ENCODE results near the gene MRM2.

Gene MRM2

DNA sequence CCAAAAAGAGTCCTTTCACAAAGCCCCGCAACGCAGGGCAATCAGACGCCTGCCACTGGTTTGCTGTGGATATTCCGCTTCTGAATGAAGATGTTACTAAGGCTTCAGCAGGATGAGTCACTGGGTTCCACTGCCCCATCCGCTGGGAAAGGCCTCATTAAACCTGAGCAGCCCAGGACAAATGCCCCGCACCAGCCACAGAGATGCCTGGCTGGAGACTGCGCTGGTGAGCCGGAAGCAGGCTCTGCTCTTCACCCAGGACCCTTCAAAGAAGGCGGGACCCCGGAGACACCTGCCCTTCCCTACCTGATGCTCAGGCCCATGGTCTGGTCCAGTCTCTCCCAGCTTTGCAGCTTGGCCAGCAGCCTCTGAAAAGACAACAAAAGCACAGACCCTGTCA lies 29.1 kb downstream of the MRM2 start:
- H3K9me3 Mint-ChIP-seq: no peaks in the 10 kb centered on the region
- H3K4me1 Mint-ChIP-seq: peaks cover 40% of the 10 kb centered on the region
- DNase-seq (ENCODE audit: low spot score in 2 of 2): no peak
- H3K4me3 Mint-ChIP-seq: no peak overlapping the region
- H3K36me3 Mint-ChIP-seq: peaks cover 68% of the 10 kb centered on the region
- no peak overlapping the region for H3K27ac Mint-ChIP-seq
- ATAC-seq: no peak

DNA sequence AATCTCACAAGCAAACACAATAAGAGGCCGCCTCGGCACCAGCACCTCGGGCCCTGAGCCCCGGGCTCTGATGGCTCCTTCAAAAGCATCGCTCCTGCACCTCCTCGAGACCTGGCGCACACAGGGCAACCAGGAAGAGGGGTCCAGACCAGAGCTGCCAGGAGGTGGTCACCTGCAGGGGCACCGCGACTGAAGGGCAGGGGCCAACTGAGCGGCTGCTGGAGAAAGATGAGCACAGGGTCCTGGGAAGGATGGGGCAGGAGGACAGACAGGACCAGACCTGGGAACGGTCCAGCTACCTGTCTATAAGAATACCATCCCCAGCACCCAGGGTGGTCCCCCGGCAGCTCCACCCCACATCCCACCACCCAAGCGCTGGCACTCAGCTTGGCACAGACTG lies 30.1 kb downstream of the MRM2 start:
- Mint-ChIP-seq H3K27ac (no peak overlapping the region), H3K4me3 (no peak overlapping the region), H3K36me3 (peaks cover 66% of the 10 kb centered on the region), H3K4me1 (peaks cover 40% of the 10 kb centered on the region), H3K9me3 (no peaks in the 10 kb centered on the region)
- no peak for DNase-seq (ENCODE audit: low spot score in 2 of 2)
- no peak for ATAC-seq

DNA sequence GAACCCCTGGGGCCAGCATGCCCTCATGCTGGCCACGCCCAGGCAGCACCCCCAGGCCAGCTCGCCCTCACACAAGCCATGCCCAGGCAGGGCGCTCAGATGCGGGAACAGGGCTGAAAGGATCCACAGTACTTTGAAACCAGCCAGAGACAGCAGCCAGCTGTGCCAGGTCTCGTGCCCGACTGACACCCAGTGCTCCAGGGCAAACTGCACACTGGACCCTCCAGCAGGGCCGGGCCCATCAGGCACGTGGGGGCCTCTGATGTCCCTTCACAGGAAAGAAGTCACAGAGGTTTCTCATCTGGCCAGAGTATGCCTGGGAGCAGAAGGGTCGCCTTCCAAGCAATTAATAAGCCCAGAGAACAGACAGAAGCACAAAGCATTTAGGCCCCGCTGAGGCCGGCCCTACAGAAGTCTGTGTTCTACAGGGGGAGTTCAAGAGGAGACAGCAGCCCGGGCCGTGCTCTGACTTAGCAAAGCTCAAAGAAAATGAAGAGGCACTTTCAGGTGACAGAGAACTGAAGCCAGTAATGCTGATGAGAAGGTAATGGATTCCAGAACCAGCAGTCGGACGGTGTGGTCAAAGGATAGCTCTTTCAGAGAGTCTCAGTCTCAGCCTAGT lies 30.6 kb downstream of the MRM2 start:
- no peak for ATAC-seq
- H3K36me3 Mint-ChIP-seq: peaks cover 63% of the 10 kb centered on the region
- H3K27ac Mint-ChIP-seq: no peak overlapping the region
- H3K9me3 Mint-ChIP-seq: no peaks in the 10 kb centered on the region
- DNase-seq (ENCODE audit: low spot score in 2 of 2): no peak
- no peak overlapping the region for H3K4me3 Mint-ChIP-seq
- H3K4me1 Mint-ChIP-seq: peaks cover 40% of the 10 kb centered on the region

DNA sequence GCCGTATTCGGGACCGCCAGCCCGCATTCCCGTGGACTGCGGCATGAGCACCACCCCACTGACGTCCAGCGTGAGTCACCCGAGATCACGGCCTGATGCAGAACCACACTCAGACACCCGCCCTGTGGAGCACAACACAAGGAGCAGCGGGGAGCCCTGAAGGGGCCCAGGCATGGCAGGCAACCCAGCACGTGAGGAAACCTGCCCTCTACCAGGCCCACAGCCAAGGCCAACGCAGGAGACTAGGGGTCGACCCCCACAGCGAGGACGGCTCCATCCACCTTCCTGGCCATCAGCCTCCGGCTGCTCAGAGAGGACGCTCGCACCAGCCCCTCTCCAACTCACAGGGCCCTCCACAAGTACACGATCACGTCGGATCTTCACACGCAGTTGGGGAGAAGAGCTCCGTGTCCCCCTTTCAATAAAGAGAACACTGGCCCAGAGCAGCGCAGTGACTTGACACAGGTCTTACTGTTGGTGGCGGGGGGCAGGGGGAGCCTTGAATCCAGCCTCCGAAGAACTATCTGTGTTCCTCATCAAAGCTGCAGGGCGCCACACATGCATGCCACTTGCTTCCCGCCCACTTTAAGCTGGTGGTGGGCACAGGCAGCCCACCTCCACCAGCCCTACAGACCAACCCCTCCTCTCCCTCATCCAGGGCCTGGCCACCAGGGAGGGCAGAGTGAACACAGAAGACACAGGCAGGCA lies 31.3 kb downstream of the MRM2 start:
- H3K27ac Mint-ChIP-seq: no peak overlapping the region
- peaks cover 59% of the 10 kb centered on the region for H3K36me3 Mint-ChIP-seq
- DNase-seq (ENCODE audit: low spot score in 2 of 2) (no peak), ATAC-seq (no peak)
- H3K4me1 Mint-ChIP-seq: peaks cover 33% of the 10 kb centered on the region
- H3K4me3 Mint-ChIP-seq: no peak overlapping the region
- H3K9me3 Mint-ChIP-seq: no peaks in the 10 kb centered on the region

DNA sequence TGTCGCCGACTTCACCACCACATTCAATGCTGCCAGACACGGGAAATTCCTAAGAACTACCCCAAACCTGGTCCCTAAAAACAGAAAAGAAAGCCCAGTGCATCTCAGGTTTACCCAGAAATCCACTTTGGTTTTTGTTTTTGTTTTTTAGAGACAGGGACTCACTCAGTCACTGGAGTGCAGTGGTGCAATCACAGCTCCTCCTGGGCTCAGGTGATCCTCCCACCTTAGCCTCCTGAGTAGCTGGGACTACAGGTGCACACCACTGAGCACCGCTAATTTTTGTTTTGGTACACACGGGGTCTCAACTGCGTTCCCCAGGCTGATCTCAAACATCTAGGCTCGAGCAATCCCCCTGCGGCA lies 32.1 kb downstream of the MRM2 start:
- Mint-ChIP-seq H3K4me3 (no peak overlapping the region), H3K9me3 (no peaks in the 10 kb centered on the region), H3K36me3 (peaks cover 59% of the 10 kb centered on the region), H3K4me1 (peaks cover 28% of the 10 kb centered on the region), H3K27ac (peak overlapping the region; percentile 57)
- ATAC-seq (no peak), DNase-seq (ENCODE audit: low spot score in 2 of 2) (no peak)

DNA sequence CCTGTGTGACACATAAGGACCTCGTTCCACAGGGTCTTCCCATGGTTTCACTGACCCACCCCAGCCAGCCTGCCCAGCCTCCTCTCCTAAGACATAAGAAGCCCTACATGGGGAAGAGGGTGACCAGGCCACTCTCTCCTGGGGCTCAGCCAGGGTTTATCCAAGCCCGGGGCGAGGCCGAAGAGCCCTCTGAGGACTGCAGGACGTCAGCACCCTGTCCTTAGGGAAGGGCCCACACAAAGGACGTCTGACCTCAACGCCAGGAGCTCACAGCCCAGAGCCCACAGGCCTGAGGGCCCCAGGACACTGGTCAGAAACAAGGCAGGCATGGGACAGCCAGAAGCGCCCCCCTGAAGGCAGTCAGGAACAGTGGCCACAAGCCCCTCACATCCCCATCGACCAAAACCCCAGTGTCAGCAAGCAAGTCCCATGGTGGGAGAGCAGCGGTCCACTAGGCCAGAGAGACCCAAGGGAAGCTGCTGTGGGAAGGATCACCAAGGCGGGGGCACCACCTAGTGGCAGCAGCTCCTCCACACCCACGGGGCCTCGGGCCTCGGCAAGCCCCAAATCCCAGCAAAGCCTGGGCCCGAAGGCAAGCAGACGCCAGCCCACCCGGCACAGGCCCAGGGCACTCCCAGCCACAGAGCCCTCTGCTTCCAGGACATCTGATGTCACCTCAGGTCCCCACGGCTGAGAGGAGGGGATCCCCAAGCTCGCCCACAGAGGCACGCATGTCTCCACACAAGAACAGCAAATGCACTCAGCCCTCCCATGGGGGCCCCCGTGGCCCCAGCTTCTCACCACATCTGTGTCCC lies 32.7 kb downstream of the MRM2 start:
- peak; percentile 55 for ATAC-seq
- peaks cover 58% of the 10 kb centered on the region for H3K36me3 Mint-ChIP-seq
- peak overlapping the region; percentile 57 for H3K27ac Mint-ChIP-seq
- no peak overlapping the region for H3K4me3 Mint-ChIP-seq
- peaks cover 22% of the 10 kb centered on the region for H3K4me1 Mint-ChIP-seq
- H3K9me3 Mint-ChIP-seq: no peaks in the 10 kb centered on the region
- DNase-seq (ENCODE audit: low spot score in 2 of 2): peak; percentile 25 to 65

DNA sequence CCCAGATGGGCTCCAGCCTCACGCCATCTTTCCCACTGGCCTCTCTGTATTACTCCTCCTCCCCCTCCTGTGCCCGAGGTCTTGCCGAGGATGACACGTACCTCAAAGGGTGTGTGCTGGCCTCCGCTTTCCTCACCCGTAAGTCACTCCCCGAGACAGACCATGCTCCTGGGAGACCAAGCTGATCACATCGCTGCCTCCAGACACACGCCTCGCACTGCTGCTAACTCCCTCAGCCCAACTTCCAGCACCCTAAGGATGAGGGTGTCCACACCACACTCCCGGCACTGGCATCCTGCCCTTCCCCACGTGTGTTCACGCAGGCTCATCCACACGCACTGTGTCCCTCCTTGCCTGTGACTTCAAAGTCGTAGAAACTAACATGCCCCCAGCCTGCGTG lies 33.3 kb downstream of the MRM2 start:
- DNase-seq (ENCODE audit: low spot score in 2 of 2) (no peak), ATAC-seq (no peak)
- Mint-ChIP-seq H3K4me3 (no peak overlapping the region), H3K4me1 (peaks cover 15% of the 10 kb centered on the region), H3K9me3 (no peaks in the 10 kb centered on the region), H3K36me3 (peaks cover 52% of the 10 kb centered on the region), H3K27ac (peak overlapping the region; percentile 57)

DNA sequence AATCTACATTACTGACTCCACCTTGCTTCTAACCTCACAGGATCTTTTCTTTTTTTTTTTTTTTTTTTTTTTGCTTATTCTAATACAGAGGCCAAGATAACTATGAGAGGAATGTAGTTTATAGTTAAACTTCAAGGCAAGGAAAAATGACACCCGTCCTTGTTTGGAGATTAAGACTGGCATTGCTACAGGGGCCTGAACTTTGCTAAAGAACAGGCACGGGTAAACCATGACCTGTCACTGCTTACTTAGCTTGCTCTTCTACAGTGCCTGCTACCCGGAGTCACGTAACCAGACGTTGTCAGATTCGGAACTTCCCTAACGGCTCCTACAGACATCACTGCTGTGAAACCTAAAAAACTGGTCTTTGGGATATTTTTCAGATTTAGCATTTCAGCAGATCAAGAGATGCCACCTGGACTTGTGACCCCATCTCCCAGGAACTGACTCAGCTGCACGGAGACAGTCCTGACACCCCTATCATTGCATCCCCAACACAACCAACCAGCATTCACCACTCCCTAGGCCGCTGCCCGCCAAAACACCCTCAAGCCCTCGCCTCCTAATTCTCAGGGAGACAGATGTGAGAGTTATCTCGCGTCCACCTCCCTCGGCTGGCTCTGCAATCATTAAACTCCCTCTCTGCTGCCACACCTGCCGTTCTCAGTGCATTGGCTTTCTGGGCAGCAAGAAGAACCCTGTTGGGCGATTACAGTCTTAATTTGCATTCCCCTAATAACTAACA lies 36.8 kb downstream of the MRM2 start:
- peak overlapping the region; percentile 14 for H3K27ac Mint-ChIP-seq
- H3K4me1 Mint-ChIP-seq: peaks cover 9% of the 10 kb centered on the region
- no peak overlapping the region for H3K4me3 Mint-ChIP-seq
- no peak for DNase-seq (ENCODE audit: low spot score in 2 of 2)
- no peak for ATAC-seq
- peaks cover 35% of the 10 kb centered on the region for H3K36me3 Mint-ChIP-seq
- no peaks in the 10 kb centered on the region for H3K9me3 Mint-ChIP-seq

DNA sequence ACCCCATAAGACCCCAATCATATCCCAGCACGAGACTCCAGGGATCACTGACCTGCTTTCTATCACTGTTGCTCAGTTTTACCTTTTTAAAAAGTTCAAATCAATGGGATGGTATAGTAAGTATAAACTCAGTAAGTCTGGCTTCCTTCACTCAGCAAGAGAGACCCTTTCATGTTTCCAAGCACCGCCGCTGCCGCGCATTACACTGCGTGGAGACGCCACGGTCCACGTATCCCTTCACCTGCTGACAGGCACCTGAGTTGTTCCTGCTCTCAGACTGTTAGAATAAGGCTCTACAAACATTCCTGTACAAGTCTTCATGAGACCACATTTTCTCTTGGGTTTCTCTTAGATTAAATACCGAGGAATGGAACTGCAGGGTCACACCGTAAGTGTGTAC lies 37.6 kb downstream of the MRM2 start:
- H3K36me3 Mint-ChIP-seq: peaks cover 35% of the 10 kb centered on the region
- ATAC-seq (no peak), DNase-seq (ENCODE audit: low spot score in 2 of 2) (no peak)
- no peaks in the 10 kb centered on the region for H3K9me3 Mint-ChIP-seq
- H3K4me1 Mint-ChIP-seq: peaks cover 9% of the 10 kb centered on the region
- H3K27ac Mint-ChIP-seq: no peak overlapping the region
- no peak overlapping the region for H3K4me3 Mint-ChIP-seq

DNA sequence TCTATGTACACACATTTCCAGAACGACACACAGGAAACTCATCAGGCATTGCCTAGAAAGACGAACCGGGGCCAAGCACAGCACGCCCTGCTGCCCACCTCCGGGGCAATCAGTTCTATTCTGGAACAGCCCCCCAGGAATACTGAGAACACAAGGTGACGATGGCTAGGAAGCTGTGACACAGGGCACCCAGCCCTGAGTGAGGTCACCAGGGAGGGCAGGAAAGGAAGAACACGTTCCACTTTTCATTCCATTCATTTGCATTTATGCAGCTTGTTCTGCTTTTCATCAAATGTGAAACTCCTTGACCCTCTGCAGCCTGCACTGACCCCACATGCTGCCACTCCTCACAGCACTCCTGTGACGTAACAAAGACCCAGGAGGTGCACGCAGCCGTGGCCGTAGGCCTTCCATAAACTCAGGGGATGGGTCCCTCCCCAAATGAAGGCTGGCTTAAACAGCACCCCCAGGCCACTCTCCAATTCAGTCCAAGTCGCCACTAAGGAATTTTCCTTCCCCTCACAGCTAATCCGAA lies 38.2 kb downstream of the MRM2 start:
- no peak for ATAC-seq
- Mint-ChIP-seq H3K4me3 (no peak overlapping the region), H3K27ac (no peak overlapping the region)

DNA sequence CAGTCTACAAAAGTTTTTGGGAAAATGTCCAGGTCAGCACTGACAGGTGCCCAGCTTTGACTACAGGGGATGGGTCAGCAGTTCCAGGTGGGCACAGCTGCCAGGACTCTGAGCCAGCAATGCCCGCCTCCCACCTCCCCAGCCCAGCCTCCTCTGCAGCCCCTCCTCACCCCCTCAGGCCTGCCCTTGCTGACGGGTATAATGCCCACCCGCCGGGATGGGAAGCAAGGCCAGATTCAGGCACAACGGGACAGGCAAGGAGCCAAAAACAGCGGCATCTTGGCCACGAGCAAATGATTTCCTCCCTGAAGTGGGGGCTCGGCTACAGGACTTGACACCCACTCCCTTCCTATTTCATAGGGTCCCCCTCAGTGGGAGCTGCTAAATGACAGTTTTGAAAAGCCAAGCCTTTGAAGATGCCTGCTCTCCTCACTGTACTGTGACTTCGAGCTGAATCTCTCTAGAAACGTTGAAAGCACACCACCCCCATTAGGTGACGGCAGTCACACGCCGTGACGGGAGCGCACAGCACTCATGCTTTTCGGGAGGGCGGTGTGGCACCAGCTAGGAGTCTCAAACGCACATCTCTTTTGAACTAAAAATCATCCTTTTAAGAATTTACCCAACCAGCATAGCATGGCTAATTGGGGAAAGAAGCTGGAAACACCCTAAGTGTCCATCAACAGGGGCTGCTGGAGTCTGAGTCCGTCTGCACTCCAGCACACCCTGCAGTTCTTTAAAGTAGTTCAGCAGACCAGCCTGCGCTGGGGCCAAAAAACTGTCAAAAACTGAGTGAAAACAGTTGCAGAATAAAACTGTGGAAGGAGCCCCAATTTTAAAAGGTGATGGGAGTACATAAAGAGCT lies 38.9 kb downstream of the MRM2 start:
- no peak for DNase-seq (ENCODE audit: low spot score in 2 of 2)
- ATAC-seq: no peak
- H3K27ac Mint-ChIP-seq: no peak overlapping the region
- H3K9me3 Mint-ChIP-seq: no peaks in the 10 kb centered on the region
- H3K36me3 Mint-ChIP-seq: peaks cover 25% of the 10 kb centered on the region
- no peaks in the 10 kb centered on the region for H3K4me1 Mint-ChIP-seq
- no peak overlapping the region for H3K4me3 Mint-ChIP-seq

More for the DNA sequence above, 38.2 kb downstream of the MRM2 start:
- no peaks in the 10 kb centered on the region for H3K9me3 Mint-ChIP-seq
- no peak for DNase-seq (ENCODE audit: low spot score in 2 of 2)
- H3K36me3 Mint-ChIP-seq: peaks cover 30% of the 10 kb centered on the region
- peaks cover 4% of the 10 kb centered on the region for H3K4me1 Mint-ChIP-seq

DNA sequence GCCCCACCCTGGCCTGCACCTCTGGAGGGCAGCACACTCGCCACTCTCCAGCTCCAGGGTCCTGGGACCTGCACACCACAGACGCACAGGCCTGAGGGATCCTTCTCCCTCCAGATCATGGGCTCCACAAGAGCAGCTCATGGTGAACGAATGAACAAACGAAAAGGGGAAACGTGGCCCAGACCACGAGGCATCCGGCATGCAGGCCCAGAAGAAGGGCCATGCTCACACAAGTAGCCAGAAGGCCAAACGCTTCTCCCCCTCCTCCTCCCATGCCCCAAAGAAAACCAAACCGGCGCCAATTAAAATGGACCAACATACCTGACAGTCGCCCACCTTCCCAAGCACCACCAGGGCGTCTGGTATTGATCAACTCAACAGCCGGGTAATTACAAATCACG lies 39.6 kb downstream of the MRM2 start:
- no peak for ATAC-seq
- H3K9me3 Mint-ChIP-seq: no peaks in the 10 kb centered on the region
- peaks cover 21% of the 10 kb centered on the region for H3K36me3 Mint-ChIP-seq
- DNase-seq (ENCODE audit: low spot score in 2 of 2): no peak
- H3K4me3 Mint-ChIP-seq: no peak overlapping the region
- no peak overlapping the region for H3K27ac Mint-ChIP-seq
- H3K4me1 Mint-ChIP-seq: peaks cover 3% of the 10 kb centered on the region

DNA sequence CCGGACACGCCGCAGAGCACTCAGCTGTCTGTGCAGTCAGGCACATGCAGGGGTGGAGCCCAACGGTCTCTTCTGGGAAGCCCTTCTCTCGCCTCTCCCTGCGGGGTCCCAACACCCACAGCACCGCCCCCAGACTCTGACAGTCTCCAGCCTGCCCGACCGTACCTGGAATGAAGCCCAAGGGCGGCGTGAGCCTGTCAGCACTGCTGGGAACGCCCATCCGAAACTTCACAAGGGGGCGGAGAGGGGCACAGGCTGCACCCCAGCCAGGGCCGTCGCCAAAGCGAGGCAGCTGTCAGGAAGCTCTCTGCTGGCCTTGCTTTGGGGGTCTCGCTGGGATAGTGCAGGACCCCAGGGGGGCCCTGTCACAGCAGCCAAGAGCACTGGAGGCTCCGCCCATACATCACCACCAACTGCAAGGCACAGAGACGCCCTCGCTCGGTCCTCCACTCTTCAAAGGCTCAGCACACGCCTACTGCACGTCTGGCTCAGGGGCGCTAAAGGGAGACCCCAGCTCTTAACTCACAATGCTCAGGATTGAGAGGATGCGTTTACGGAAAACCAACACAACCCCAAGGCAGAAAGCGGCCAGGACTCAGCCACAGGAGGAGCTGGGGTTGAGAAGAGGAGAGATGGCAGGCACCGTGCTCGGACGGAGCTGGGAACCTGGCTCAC lies 40.2 kb downstream of the MRM2 start:
- Mint-ChIP-seq H3K36me3 (peaks cover 16% of the 10 kb centered on the region), H3K9me3 (no peaks in the 10 kb centered on the region), H3K4me3 (no peak overlapping the region), H3K27ac (no peak overlapping the region), H3K4me1 (peaks cover 8% of the 10 kb centered on the region)
- ATAC-seq (no peak), DNase-seq (ENCODE audit: low spot score in 2 of 2) (no peak)

DNA sequence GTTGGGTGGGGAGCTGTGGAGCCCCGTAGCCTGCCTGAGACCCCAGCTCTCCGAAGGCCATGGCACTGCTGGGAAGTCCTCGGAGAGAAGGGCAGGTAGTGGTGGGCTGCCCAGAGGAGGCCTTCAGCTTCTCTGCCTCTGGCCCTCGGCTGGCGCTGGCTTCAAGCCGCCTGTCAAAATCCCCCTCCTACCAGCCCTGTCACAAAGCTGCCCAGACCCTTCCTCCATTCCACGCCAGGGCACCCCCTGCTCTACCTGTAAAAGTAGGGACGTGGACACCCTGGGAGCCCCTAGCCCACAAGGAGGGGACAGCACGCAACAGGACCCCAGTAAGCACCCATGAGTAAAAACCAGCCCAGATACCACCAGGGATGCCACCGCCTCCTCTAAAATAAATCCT lies 40.9 kb downstream of the MRM2 start:
- Mint-ChIP-seq H3K4me1 (peaks cover 9% of the 10 kb centered on the region), H3K27ac (no peak overlapping the region), H3K4me3 (no peak overlapping the region), H3K36me3 (peaks cover 14% of the 10 kb centered on the region), H3K9me3 (no peaks in the 10 kb centered on the region)
- DNase-seq (ENCODE audit: low spot score in 2 of 2) (no peak), ATAC-seq (no peak)
